GM12878 (cell line): ENCODE results near the gene WDR41. TPM values are rescaled to one million over a fixed set of nuclear protein-coding genes. Genes with fewer than 3 reads are reported as not detected.

Source experiments
- ATAC-seq: fragments of 200-7000 bp; cut with Tn5 transposase; 3 replicates; pipeline ENCODE4 v1.9.1; 2020; ENCODE audit warnings: mild to moderate bottlenecking, moderate library complexity
- BruUV-seq: library from RNA; stranded (reverse); fragments of 400-500 nt; replicated peaks from 2 replicates; lab custom pipeline; 2021; lab: Mats Ljungman, UMichigan
- CTCF ChIA-PET: fragments of 300-600 bp; sonication (Branson Sonifier 250); formaldehyde crosslinking; extraction: SDS; loops from one replicate; lab custom pipeline; 2021; ENCODE audit warnings: inconsistent platforms; lab: Yijun Ruan, JAX
- POLR2A ChIA-PET: fragments of 350-600 bp; formaldehyde crosslinking; extraction: SDS; loops from one replicate; lab custom pipeline; 2021; ENCODE audit warnings: inconsistent platforms; lab: Charles Lee
- RAD21 ChIA-PET: fragments of 300-600 bp; sonication (Branson Sonifier 250); formaldehyde crosslinking; loops from one replicate; lab custom pipeline; 2023; ENCODE audit warnings: antibody characterized with exemption; ENCODE audit not compliant: unreplicated experiment; lab: Charles Lee
- SMC1A ChIA-PET: fragments of 300-600 bp; sonication (Branson Sonifier 250); formaldehyde crosslinking; loops from one replicate; lab custom pipeline; 2023; ENCODE audit not compliant: unreplicated experiment, uncharacterized antibody; lab: Charles Lee
- DNase-seq: peaks from one replicate; pipeline ENCODE4 v3.0.0-alpha.2; 2011; ENCODE audit warnings: low read depth, low spot score
- FAIRE-seq: peaks from 3 replicates; lab custom pipeline; 2011; peaks lifted over from hg19 to GRCh38; lab: Jason Lieb, UNC
- H2AFZ ChIP-seq: 2 replicates; pipeline ENCODE4 v1.6.0; 2011; ENCODE audit warnings: low read depth, low read length, control low read depth; ENCODE audit not compliant: control insufficient read depth
- H3K27ac ChIP-seq: 2 replicates; pipeline ENCODE4 v1.5.1; 2011; ENCODE audit warnings: control low read depth; ENCODE audit not compliant: control insufficient read depth, insufficient read depth
- H3K27me3 ChIP-seq, 2 experiments: replicated peaks in 1 of 2; 2 replicates each; pipeline versions ENCODE4 v1.6.0 to v1.6.1; 2011; ENCODE audit warnings: low read length in 1 of 2; ENCODE audit not compliant: control insufficient read depth in 2 of 2, insufficient read depth in 2 of 2
- H3K36me3 ChIP-seq, 2 experiments: 2 replicates each; pipeline ENCODE4 v1.5.1; 2011; ENCODE audit warnings: low read length in 1 of 2; ENCODE audit not compliant: control insufficient read depth in 2 of 2, insufficient read depth in 2 of 2
- H3K4me1 ChIP-seq: 2 replicates; pipeline ENCODE4 v1.6.1; 2011; ENCODE audit warnings: mild to moderate bottlenecking, low read length, moderate library complexity, mixed read lengths; ENCODE audit not compliant: control insufficient read depth, insufficient read depth
- H3K4me2 ChIP-seq: 2 replicates; pipeline ENCODE4 v1.6.0; 2011; ENCODE audit warnings: control low read depth; ENCODE audit not compliant: control insufficient read depth, insufficient read depth
- H3K4me3 ChIP-seq: fragments of 200-600 bp; sonication (generic); 2 replicates; pipeline ENCODE4 v1.5.1; 2016
- H3K79me2 ChIP-seq: 2 replicates; pipeline ENCODE4 v1.6.0; 2011; ENCODE audit warnings: low read length; ENCODE audit not compliant: control insufficient read depth, insufficient read depth
- H3K9ac ChIP-seq: 2 replicates; pipeline ENCODE4 v1.8.0; 2011; ENCODE audit warnings: low read length, control low read depth, mixed read lengths; ENCODE audit not compliant: control insufficient read depth, insufficient read depth
- H3K9me3 ChIP-seq: replicated peaks from 3 replicates; pipeline ENCODE4 v1.5.1; 2011; ENCODE audit warnings: mild to moderate bottlenecking, low read length; ENCODE audit not compliant: control insufficient read depth, insufficient read depth
- H4K20me1 ChIP-seq: 2 replicates; pipeline ENCODE4 v1.6.0; 2011; ENCODE audit not compliant: control insufficient read depth, insufficient read depth
- CREB1 ChIP-seq: IDR thresholded peaks from 2 replicates; pipeline ENCODE4 v1.6.1; 2012; ENCODE audit warnings: low read depth, mild to moderate bottlenecking, inconsistent platforms
- EP300 ChIP-seq, 2 experiments: fragments of 150-350 bp in 1 of 2; IDR thresholded peaks; 2 replicates each; pipeline ENCODE4 v1.6.1; 2011 to 2012; ENCODE audit warnings: low read depth in 2 of 2, low read length in 2 of 2, borderline replicate concordance in 1 of 2, improper control_type of control experiment in 1 of 2, inconsistent platforms in 1 of 2; ENCODE audit not compliant: control insufficient read depth in 1 of 2
- KDM1A ChIP-seq: fragments of 200-600 bp; sonication (generic); IDR thresholded peaks from 2 replicates; pipeline ENCODE4 v1.6.1; 2016; ENCODE audit warnings: borderline replicate concordance
- MEF2A ChIP-seq: IDR thresholded peaks from 2 replicates; pipeline ENCODE4 v1.6.1; 2011; ENCODE audit warnings: low read depth, mild to moderate bottlenecking, low read length, moderate library complexity; ENCODE audit not compliant: insufficient read depth
- NR2F1 ChIP-seq: fragments of 450-650 bp; conservative IDR thresholded peaks from 2 replicates; pipeline ENCODE4 v1.6.1; 2017; ENCODE audit warnings: mild to moderate bottlenecking
- RUNX3 ChIP-seq: IDR thresholded peaks from 2 replicates; pipeline ENCODE4 v1.6.1; 2012; ENCODE audit warnings: low read length, inconsistent platforms
- SMAD1 ChIP-seq: fragments of 450-650 bp; IDR thresholded peaks from 2 replicates; pipeline ENCODE4 v1.6.1; 2018; ENCODE audit warnings: mild to moderate bottlenecking, low read depth; ENCODE audit not compliant: partially characterized antibody
- YBX1 ChIP-seq: fragments of 450-650 bp; IDR thresholded peaks from 2 replicates; pipeline ENCODE4 v1.6.1; 2016; ENCODE audit warnings: antibody characterized with exemption
- ZNF622 ChIP-seq: fragments of 450-650 bp; IDR thresholded peaks from 2 replicates; pipeline ENCODE4 v1.6.1; 2017; ENCODE audit warnings: mild to moderate bottlenecking, inconsistent platforms
- WGBS: methylation state at CpG from one replicate; pipeline ENCODE4 v1.1.6; 2016; ENCODE audit warnings: low lambda C conversion rate; ENCODE audit not compliant: insufficient replicate concordance, insufficient coverage; ENCODE audit errors: missing lambda C conversion rate; 5-methylcytosine and 5-hydroxymethylcytosine counted together
- in situ Hi-C: fragments of 300-500 bp; cut with MboI; formaldehyde crosslinking; loops from 9 replicates; pipeline ENCODE4 v1.14.3; 2018; ENCODE audit warnings: mixed read lengths
- intact Hi-C: fragments of 100-400 bp; cut with micrococcal nuclease; formaldehyde crosslinking; loops from one replicate; pipeline ENCODE4 v1.14.2; 2022; ENCODE audit not compliant: unreplicated experiment
- polyA plus RNA-seq, 11 experiments: library from polyadenylated mRNA; depleted of rRNA in 4 of 11; unstranded in 6 of 11; stranded (reverse) in 5 of 11; fragments of >200 nt; fragmentation: Nextera tagmentation in 4 of 11; fragmentation: Illumina TruSeq in 1 of 11; extraction: Ambion mirVana in 4 of 11; extraction: Trizol in 1 of 11; gene quantifications; 1 replicate in 1 of 11; 2 replicates in 10 of 11; pipeline versions ENCODE4 v1.2.1 to v1.2.3, GENCODE V29; 2011 to 2016; ENCODE audit warnings: inconsistent platforms in 2 of 11, missing spikeins in 2 of 11, low read depth in 1 of 11
- total RNA-seq, 4 experiments: library from RNA; depleted of rRNA in 3 of 4; stranded (reverse); fragments of >200 nt in 3 of 4; fragmentation: Illumina TruSeq in 1 of 4; extraction: Trizol in 1 of 4; gene quantifications; 2 replicates each; pipeline versions ENCODE4 v1.2.1 to v1.2.3, GENCODE V29; 2013 to 2021
- TF ChIP-seq, protein P1 (sequence below): IDR thresholded peaks from 2 replicates; pipeline ENCODE4 v1.6.1; 2011; ENCODE audit warnings: borderline replicate concordance, low read depth, mild to moderate bottlenecking, moderate library complexity, mixed read lengths, low read length; ENCODE audit not compliant: insufficient read depth; ENCODE audit errors: extremely low read length
- TF ChIP-seq, protein P2 (sequence below): fragments of 450-650 bp; formaldehyde crosslinking; IDR thresholded peaks from 2 replicates; pipeline ENCODE4 v1.5.0; 2022; ENCODE audit warnings: mild to moderate bottlenecking, missing genetic modification characterization
- TF ChIP-seq, protein P3 (sequence below): fragments of 150-350 bp; IDR thresholded peaks from 2 replicates; pipeline ENCODE4 v1.6.1; 2014; ENCODE audit warnings: mild to moderate bottlenecking, low read depth, low read length

Gene WDR41
- total and polyA plus RNA-seq, 10 of the 15 experiments (the other 5 are each of a cell fraction or from before 2014, with no cell fraction given) = 60.0 to 124 (median 84.4) TPM

DNA sequence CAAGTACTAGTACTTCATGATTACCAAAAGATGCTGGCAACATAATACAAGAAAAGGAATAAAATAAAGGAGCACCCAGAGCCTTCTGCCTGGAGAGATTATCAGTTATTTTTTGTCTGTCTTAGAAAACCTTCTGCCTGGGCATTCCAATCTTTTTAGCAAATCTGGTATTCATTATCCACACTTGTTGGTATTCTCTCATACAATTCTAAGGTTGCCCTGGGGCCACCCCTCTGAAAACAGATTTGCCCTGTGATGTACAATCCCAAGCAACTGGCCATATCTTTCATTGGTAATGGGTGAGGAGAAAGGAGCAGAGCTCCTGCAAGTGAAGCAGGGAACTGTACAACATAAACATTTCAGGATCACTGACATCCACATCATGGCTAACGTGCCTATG lies 47.8 kb downstream of the WDR41 start:
- H2AFZ ChIP-seq = no peak overlapping the region
- H3K4me3 ChIP-seq = no peak overlapping the region
- intact Hi-C loops = no loop called here
- RAD21 ChIA-PET = no interaction called here
- H3K79me2 ChIP-seq = no peaks in the 10 kb centered on the region
- TF ChIP-seq KDM1A (no peak), YBX1 (no peak), NR2F1 (no peak), MEF2A (no peak)
- WGBS = 100% methylated on average over 1 of the region's 1 CpG
- no peaks in the 10 kb centered on the region; the same call in 2 of the 3 replicates for H3K9me3 ChIP-seq
- no peaks in the 10 kb centered on the region for H3K27me3 ChIP-seq
- ATAC-seq = no peak
- H3K4me1 ChIP-seq = no peaks in the 10 kb centered on the region
- CTCF ChIA-PET = interaction anchor here (1.3 kb wide), 1 partner anchor 300 kb away, joined by 4 read pairs; no protein-coding TSS in a partner anchor
- FAIRE-seq = no peak
- BruUV-seq = no TSS peak
- H3K9ac ChIP-seq = no peak overlapping the region
- SMC1A ChIA-PET = interaction anchor here (1.0 to 1.5 kb wide), 2 partner anchors 45 to 48 kb away, joined by 3 read pairs; no protein-coding TSS in a partner anchor
- H4K20me1 ChIP-seq = no peaks in the 10 kb centered on the region
- H3K27ac ChIP-seq = no peak overlapping the region
- no peak for DNase-seq
- in situ Hi-C loops = no loop called here
- POLR2A ChIA-PET = no interaction called here
- H3K36me3 ChIP-seq = peaks cover 3 to 13% of the 10 kb centered on the region in 2 experiments; a peak in 3 of 4 replicates
- no peak overlapping the region for H3K4me2 ChIP-seq

DNA sequence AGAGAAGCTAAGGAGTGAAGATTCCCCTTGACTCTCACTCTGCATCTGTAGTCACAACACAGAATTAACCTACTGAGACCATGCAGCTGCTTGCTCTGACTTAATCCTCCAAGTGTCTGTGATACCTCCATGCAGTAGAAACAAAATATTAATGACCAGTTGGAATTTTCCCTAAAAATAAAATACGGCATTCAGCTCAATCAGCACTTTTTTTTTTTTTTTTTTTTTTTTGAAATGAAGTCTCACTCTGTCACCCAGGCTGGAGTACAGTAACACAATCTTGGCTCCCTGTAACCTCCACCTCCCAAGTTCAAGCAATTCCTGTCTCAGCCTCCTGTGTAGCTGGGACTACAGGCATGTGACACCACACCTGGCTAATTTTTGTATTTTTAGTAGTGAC lies 48.4 kb downstream of the WDR41 start:
- H3K4me3 ChIP-seq = no peak overlapping the region
- no peak overlapping the region for H3K27ac ChIP-seq
- intact Hi-C loops (no loop called here), in situ Hi-C loops (no loop called here)
- no peaks in the 10 kb centered on the region for H3K4me1 ChIP-seq
- H3K4me2 ChIP-seq = no peak overlapping the region
- H3K79me2 ChIP-seq = no peaks in the 10 kb centered on the region
- no peak overlapping the region for H2AFZ ChIP-seq
- ATAC-seq (no peak), FAIRE-seq (no peak), DNase-seq (no peak)
- WGBS = 100% methylated on average over 1 of the region's 1 CpG
- no peaks in the 10 kb centered on the region for H4K20me1 ChIP-seq
- SMC1A ChIA-PET = interaction anchor here (1.5 kb wide), 1 partner anchor 48 kb away, joined by 3 read pairs; no protein-coding TSS in a partner anchor
- no peak overlapping the region for H3K9ac ChIP-seq
- no peaks in the 10 kb centered on the region for H3K27me3 ChIP-seq
- CTCF ChIA-PET = interaction anchor here (0.8 kb wide), 1 partner anchor 12 kb away, joined by 3 read pairs; no protein-coding TSS in a partner anchor
- no TSS peak for BruUV-seq
- RAD21 ChIA-PET = no interaction called here
- peaks cover under 1 to 6% of the 10 kb centered on the region in 2 experiments; a peak in 3 of 4 replicates for H3K36me3 ChIP-seq
- no peaks in the 10 kb centered on the region; the same call in 2 of the 3 replicates for H3K9me3 ChIP-seq
- POLR2A ChIA-PET = no interaction called here
- TF ChIP-seq EP300 (IDR thresholded peaks at IDR 0.05; ENCODE audit: borderline replicate concordance in 1 of 2, control insufficient read depth in 1 of 2, low read depth in 2 of 2, low read length in 2 of 2) = no peak
- TF ChIP-seq, protein P1, sequence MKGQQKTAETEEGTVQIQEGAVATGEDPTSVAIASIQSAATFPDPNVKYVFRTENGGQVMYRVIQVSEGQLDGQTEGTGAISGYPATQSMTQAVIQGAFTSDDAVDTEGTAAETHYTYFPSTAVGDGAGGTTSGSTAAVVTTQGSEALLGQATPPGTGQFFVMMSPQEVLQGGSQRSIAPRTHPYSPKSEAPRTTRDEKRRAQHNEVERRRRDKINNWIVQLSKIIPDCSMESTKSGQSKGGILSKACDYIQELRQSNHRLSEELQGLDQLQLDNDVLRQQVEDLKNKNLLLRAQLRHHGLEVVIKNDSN = no peak
- TF ChIP-seq CREB1 = no peak
- TF ChIP-seq SMAD1 = no peak
- TF ChIP-seq, protein P2, sequence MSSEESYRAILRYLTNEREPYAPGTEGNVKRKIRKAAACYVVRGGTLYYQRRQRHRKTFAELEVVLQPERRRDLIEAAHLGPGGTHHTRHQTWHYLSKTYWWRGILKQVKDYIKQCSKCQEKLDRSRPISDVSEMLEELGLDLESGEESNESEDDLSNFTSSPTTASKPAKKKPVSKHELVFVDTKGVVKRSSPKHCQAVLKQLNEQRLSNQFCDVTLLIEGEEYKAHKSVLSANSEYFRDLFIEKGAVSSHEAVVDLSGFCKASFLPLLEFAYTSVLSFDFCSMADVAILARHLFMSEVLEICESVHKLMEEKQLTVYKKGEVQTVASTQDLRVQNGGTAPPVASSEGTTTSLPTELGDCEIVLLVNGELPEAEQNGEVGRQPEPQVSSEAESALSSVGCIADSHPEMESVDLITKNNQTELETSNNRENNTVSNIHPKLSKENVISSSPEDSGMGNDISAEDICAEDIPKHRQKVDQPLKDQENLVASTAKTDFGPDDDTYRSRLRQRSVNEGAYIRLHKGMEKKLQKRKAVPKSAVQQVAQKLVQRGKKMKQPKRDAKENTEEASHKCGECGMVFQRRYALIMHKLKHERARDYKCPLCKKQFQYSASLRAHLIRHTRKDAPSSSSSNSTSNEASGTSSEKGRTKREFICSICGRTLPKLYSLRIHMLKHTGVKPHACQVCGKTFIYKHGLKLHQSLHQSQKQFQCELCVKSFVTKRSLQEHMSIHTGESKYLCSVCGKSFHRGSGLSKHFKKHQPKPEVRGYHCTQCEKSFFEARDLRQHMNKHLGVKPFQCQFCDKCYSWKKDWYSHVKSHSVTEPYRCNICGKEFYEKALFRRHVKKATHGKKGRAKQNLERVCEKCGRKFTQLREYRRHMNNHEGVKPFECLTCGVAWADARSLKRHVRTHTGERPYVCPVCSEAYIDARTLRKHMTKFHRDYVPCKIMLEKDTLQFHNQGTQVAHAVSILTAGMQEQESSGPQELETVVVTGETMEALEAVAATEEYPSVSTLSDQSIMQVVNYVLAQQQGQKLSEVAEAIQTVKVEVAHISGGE (CRISPR knock-in tag) = no peak
- no peak for TF ChIP-seq RUNX3
- no peak for TF ChIP-seq ZNF622
- TF ChIP-seq, protein P3, sequence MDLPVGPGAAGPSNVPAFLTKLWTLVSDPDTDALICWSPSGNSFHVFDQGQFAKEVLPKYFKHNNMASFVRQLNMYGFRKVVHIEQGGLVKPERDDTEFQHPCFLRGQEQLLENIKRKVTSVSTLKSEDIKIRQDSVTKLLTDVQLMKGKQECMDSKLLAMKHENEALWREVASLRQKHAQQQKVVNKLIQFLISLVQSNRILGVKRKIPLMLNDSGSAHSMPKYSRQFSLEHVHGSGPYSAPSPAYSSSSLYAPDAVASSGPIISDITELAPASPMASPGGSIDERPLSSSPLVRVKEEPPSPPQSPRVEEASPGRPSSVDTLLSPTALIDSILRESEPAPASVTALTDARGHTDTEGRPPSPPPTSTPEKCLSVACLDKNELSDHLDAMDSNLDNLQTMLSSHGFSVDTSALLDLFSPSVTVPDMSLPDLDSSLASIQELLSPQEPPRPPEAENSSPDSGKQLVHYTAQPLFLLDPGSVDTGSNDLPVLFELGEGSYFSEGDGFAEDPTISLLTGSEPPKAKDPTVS = no peak
